Measurements from ENCODE around the gene CKS1B. TPM values are rescaled to one million over a fixed set of nuclear protein-coding genes. Genes with fewer than 3 reads are reported as not detected.
A peak's percentile ranks its signal among the peaks of the same experiment; 100 is the strongest.

The CKS1B gene
- total RNA-seq, 1 experiment from 2014 or later: 258 TPM

DNA sequence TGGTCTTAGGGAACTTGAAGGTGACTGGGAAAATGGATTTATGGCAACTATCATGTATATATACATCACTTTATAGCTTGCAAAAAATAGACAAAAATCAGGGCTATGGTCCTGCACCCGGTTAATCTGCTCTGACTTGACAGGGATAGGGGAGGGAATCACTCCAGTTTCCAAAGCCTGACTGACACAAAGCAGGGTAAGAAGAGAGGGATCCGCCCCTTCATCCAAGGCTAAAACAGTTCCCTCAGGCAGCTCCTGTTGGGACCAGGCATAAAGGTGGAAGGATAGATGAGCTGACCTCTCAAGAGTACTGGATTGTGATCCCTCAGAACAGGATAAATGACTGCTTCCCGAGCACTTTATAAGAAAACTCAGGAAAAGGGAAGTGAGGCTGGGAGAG, 19.9 kb upstream of the CKS1B start (continued):
- no peak for TF ChIP-seq FOXK1 (CRISPR knock-in tag; IDR thresholded peaks at IDR 0.05)
- TF ChIP-seq, protein P1, sequence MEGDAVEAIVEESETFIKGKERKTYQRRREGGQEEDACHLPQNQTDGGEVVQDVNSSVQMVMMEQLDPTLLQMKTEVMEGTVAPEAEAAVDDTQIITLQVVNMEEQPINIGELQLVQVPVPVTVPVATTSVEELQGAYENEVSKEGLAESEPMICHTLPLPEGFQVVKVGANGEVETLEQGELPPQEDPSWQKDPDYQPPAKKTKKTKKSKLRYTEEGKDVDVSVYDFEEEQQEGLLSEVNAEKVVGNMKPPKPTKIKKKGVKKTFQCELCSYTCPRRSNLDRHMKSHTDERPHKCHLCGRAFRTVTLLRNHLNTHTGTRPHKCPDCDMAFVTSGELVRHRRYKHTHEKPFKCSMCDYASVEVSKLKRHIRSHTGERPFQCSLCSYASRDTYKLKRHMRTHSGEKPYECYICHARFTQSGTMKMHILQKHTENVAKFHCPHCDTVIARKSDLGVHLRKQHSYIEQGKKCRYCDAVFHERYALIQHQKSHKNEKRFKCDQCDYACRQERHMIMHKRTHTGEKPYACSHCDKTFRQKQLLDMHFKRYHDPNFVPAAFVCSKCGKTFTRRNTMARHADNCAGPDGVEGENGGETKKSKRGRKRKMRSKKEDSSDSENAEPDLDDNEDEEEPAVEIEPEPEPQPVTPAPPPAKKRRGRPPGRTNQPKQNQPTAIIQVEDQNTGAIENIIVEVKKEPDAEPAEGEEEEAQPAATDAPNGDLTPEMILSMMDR (IDR thresholded peaks at IDR 0.05): no peak
- TF ChIP-seq OVOL2 (CRISPR knock-in tag; IDR thresholded peaks at IDR 0.05; ENCODE audit: borderline replicate concordance): no peak
- TF ChIP-seq, protein P2, sequence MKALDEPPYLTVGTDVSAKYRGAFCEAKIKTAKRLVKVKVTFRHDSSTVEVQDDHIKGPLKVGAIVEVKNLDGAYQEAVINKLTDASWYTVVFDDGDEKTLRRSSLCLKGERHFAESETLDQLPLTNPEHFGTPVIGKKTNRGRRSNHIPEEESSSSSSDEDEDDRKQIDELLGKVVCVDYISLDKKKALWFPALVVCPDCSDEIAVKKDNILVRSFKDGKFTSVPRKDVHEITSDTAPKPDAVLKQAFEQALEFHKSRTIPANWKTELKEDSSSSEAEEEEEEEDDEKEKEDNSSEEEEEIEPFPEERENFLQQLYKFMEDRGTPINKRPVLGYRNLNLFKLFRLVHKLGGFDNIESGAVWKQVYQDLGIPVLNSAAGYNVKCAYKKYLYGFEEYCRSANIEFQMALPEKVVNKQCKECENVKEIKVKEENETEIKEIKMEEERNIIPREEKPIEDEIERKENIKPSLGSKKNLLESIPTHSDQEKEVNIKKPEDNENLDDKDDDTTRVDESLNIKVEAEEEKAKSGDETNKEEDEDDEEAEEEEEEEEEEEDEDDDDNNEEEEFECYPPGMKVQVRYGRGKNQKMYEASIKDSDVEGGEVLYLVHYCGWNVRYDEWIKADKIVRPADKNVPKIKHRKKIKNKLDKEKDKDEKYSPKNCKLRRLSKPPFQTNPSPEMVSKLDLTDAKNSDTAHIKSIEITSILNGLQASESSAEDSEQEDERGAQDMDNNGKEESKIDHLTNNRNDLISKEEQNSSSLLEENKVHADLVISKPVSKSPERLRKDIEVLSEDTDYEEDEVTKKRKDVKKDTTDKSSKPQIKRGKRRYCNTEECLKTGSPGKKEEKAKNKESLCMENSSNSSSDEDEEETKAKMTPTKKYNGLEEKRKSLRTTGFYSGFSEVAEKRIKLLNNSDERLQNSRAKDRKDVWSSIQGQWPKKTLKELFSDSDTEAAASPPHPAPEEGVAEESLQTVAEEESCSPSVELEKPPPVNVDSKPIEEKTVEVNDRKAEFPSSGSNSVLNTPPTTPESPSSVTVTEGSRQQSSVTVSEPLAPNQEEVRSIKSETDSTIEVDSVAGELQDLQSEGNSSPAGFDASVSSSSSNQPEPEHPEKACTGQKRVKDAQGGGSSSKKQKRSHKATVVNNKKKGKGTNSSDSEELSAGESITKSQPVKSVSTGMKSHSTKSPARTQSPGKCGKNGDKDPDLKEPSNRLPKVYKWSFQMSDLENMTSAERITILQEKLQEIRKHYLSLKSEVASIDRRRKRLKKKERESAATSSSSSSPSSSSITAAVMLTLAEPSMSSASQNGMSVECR (CRISPR knock-in tag; IDR thresholded peaks at IDR 0.05; ENCODE audit: borderline replicate concordance): no peak

DNA sequence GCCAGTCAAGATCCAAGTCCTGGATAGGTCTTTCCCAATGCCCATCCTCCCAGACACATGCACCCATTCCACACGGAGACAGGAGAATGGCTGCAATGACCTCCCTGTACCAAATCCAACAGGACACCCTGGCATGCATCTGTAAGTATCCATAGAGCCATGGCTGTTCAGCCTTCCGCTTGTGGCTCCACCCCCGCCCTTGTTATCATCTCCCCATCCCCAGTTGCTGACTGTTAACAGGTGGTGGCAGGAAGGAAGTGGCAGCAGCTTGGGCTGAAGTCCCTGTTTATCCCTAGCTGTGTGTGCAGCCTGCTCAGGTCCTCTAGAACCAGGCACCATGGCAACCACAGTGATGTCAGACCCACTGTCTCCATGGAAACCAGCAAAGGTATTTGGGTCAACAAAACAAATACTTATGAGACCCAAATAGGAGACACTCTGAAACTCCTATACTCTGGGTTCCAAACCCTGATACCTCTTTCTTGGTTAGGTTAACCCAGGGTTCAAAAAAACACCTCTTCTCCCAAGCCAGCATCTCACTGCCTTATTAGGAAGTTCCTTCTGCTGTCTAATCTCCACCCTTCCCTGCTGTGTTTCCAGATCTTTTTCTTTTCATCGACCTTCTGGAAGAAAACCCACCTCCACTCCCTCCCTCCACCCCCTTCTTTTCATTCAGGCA, 19.3 kb upstream of the CKS1B start:
- H3K4me1 Mint-ChIP-seq: peaks cover 48% of the 10 kb centered on the region
- peak; percentile 49 for DNase-seq (ENCODE audit: low spot score)
- peak overlapping the region; percentile 99 for H3K27ac Mint-ChIP-seq
- ATAC-seq: peak; percentile 20
- H3K36me3 Mint-ChIP-seq: peaks cover 8% of the 10 kb centered on the region
- H3K9me3 Mint-ChIP-seq: no peaks in the 10 kb centered on the region
- ChIA-PET POLR2A (interaction anchor here (1.3 to 4.6 kb wide), 7 partner anchors 11 to 85 kb away, joined by 3 to 66 read pairs (median 8); partner anchors contain the start of genes CKS1B, FLAD1, KCNN3 and PMVK), CTCF (interaction anchor here (0.6 to 3.8 kb wide), 27 partner anchors 17 to 409 kb away, joined by 3 to 77 read pairs (median 5); partner anchors contain the start of genes ADAM15, FLAD1, KRTCAP2 and LENEP)
- no peaks in the 10 kb centered on the region for H3K27me3 Mint-ChIP-seq (ENCODE audit: low read depth)
- peak overlapping the region; percentile 97 for H3K4me3 Mint-ChIP-seq
- TF ChIP-seq, protein P3, sequence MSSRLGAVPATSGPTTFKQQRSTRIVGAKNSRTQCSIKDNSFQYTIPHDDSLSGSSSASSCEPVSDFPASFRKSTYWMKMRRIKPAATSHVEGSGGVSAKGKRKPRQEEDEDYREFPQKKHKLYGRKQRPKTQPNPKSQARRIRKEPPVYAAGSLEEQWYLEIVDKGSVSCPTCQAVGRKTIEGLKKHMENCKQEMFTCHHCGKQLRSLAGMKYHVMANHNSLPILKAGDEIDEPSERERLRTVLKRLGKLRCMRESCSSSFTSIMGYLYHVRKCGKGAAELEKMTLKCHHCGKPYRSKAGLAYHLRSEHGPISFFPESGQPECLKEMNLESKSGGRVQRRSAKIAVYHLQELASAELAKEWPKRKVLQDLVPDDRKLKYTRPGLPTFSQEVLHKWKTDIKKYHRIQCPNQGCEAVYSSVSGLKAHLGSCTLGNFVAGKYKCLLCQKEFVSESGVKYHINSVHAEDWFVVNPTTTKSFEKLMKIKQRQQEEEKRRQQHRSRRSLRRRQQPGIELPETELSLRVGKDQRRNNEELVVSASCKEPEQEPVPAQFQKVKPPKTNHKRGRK (CRISPR knock-in tag; IDR thresholded peaks at IDR 0.05; ENCODE audit: borderline replicate concordance): no peak
- TF ChIP-seq NR3C1 (CRISPR knock-in tag; conservative IDR thresholded peaks at IDR 0.05; ENCODE audit: low read depth) (no peak), ETV6 (CRISPR knock-in tag; IDR thresholded peaks at IDR 0.05) (no peak), GABPB1 (CRISPR knock-in tag; IDR thresholded peaks at IDR 0.05) (no peak), FOXP1 (CRISPR knock-in tag; IDR thresholded peaks at IDR 0.05; ENCODE audit: borderline replicate concordance) (no peak), ZNF423 (CRISPR knock-in tag; IDR thresholded peaks at IDR 0.05) (no peak), OVOL2 (CRISPR knock-in tag; IDR thresholded peaks at IDR 0.05; ENCODE audit: borderline replicate concordance) (no peak), CREM (CRISPR knock-in tag; IDR thresholded peaks at IDR 0.05) (no peak), TP53 (CRISPR knock-in tag; IDR thresholded peaks at IDR 0.05) (no peak)
- TF ChIP-seq, protein P4, sequence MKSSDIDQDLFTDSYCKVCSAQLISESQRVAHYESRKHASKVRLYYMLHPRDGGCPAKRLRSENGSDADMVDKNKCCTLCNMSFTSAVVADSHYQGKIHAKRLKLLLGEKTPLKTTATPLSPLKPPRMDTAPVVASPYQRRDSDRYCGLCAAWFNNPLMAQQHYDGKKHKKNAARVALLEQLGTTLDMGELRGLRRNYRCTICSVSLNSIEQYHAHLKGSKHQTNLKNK (CRISPR knock-in tag; IDR thresholded peaks at IDR 0.05): no peak
- TF ChIP-seq, protein P5, sequence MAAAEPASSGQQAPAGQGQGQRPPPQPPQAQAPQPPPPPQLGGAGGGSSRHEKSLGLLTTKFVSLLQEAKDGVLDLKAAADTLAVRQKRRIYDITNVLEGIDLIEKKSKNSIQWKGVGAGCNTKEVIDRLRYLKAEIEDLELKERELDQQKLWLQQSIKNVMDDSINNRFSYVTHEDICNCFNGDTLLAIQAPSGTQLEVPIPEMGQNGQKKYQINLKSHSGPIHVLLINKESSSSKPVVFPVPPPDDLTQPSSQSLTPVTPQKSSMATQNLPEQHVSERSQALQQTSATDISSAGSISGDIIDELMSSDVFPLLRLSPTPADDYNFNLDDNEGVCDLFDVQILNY (CRISPR knock-in tag; IDR thresholded peaks at IDR 0.05): no peak
- TF ChIP-seq, protein P6, sequence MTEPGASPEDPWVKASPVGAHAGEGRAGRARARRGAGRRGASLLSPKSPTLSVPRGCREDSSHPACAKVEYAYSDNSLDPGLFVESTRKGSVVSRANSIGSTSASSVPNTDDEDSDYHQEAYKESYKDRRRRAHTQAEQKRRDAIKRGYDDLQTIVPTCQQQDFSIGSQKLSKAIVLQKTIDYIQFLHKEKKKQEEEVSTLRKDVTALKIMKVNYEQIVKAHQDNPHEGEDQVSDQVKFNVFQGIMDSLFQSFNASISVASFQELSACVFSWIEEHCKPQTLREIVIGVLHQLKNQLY (CRISPR knock-in tag; IDR thresholded peaks at IDR 0.05): no peak
- TF ChIP-seq, protein P7, sequence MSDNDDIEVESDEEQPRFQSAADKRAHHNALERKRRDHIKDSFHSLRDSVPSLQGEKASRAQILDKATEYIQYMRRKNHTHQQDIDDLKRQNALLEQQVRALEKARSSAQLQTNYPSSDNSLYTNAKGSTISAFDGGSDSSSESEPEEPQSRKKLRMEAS (CRISPR knock-in tag; IDR thresholded peaks at IDR 0.05): no peak
- TF ChIP-seq, protein P8, sequence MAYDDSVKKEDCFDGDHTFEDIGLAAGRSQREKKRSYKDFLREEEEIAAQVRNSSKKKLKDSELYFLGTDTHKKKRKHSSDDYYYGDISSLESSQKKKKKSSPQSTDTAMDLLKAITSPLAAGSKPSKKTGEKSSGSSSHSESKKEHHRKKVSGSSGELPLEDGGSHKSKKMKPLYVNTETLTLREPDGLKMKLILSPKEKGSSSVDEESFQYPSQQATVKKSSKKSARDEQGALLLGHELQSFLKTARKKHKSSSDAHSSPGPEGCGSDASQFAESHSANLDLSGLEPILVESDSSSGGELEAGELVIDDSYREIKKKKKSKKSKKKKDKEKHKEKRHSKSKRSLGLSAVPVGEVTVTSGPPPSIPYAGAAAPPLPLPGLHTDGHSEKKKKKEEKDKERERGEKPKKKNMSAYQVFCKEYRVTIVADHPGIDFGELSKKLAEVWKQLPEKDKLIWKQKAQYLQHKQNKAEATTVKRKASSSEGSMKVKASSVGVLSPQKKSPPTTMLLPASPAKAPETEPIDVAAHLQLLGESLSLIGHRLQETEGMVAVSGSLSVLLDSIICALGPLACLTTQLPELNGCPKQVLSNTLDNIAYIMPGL (CRISPR knock-in tag; IDR thresholded peaks at IDR 0.05): no peak
- TF ChIP-seq, protein P9, sequence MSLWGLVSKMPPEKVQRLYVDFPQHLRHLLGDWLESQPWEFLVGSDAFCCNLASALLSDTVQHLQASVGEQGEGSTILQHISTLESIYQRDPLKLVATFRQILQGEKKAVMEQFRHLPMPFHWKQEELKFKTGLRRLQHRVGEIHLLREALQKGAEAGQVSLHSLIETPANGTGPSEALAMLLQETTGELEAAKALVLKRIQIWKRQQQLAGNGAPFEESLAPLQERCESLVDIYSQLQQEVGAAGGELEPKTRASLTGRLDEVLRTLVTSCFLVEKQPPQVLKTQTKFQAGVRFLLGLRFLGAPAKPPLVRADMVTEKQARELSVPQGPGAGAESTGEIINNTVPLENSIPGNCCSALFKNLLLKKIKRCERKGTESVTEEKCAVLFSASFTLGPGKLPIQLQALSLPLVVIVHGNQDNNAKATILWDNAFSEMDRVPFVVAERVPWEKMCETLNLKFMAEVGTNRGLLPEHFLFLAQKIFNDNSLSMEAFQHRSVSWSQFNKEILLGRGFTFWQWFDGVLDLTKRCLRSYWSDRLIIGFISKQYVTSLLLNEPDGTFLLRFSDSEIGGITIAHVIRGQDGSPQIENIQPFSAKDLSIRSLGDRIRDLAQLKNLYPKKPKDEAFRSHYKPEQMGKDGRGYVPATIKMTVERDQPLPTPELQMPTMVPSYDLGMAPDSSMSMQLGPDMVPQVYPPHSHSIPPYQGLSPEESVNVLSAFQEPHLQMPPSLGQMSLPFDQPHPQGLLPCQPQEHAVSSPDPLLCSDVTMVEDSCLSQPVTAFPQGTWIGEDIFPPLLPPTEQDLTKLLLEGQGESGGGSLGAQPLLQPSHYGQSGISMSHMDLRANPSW (CRISPR knock-in tag; conservative IDR thresholded peaks at IDR 0.05; ENCODE audit: low read depth): no peak
